ENCODE measurements around the gene CAB39.
"Not testable (repeated sequence)": the region's sequence is repeated elsewhere in the genome, so short reads cannot be mapped to it uniquely, and the experiment has no call there.

Gene CAB39

DNA sequence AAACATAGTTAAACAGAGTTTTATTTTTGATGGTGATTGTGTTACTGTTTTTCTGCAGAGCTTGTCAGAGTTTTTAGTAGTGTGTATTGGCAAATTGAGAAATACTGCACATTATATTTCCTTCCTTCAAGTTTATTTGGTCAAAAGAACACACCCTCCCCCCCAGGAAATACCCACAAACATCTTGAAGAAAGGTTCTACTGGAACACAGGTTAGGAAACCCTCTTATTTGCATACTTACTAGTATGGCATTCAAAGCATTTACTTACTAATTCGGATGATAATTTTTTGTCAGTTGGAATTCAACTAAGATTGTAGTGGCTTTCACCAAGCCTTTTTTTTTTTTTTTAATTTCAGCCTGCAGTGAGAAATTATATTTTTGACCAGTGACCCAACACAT is 9.1 kb downstream of the CAB39 start:
- DNase-seq (ENCODE audit: low read depth) = peak; percentile 56
- TF ChIP-seq, protein P1, sequence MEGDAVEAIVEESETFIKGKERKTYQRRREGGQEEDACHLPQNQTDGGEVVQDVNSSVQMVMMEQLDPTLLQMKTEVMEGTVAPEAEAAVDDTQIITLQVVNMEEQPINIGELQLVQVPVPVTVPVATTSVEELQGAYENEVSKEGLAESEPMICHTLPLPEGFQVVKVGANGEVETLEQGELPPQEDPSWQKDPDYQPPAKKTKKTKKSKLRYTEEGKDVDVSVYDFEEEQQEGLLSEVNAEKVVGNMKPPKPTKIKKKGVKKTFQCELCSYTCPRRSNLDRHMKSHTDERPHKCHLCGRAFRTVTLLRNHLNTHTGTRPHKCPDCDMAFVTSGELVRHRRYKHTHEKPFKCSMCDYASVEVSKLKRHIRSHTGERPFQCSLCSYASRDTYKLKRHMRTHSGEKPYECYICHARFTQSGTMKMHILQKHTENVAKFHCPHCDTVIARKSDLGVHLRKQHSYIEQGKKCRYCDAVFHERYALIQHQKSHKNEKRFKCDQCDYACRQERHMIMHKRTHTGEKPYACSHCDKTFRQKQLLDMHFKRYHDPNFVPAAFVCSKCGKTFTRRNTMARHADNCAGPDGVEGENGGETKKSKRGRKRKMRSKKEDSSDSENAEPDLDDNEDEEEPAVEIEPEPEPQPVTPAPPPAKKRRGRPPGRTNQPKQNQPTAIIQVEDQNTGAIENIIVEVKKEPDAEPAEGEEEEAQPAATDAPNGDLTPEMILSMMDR (IDR thresholded peaks at IDR 0.05; ENCODE audit: low read length, missing control alignments) = no peak
- H3K4me3 ChIP-seq (replicated peaks; ENCODE audit: low read depth, low read length) = no peak overlapping the region

DNA sequence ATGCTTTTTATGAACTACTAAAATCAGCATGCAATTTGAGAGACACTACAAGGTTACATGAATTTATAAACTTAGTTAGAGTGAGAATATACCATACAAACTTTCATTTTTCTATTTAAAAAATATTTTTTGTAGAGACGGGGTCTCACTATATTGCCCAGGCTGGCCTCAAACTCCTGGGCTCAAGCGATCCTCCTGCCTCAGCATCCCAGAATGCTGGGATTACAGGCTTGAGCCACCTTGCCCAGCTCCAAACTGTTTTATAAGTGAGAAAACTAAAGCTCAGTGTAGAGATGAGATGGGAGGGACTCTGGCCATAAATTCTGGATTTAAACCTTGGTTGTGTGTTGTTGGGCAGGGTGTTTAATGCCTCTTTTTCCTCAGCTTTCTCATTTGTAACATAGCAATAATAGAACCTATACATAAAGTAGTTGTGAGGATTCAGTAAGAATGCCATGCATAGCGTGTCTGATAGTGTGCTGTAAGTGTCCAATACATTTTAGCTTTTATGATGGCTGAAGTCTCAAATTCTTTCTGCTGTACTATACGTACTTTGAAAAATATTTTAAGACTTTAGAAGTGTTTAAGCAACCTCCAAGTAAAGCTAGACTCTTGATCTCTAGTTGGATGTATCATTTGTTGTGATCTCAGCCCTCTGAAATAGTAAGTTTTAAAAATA is 9.7 kb downstream of the CAB39 start:
- TF ChIP-seq, protein P1 (IDR thresholded peaks at IDR 0.05; ENCODE audit: low read length, missing control alignments) = no peak
- DNase-seq (ENCODE audit: low read depth) = no peak
- H3K4me3 ChIP-seq (replicated peaks; ENCODE audit: low read depth, low read length) = no peak overlapping the region

DNA sequence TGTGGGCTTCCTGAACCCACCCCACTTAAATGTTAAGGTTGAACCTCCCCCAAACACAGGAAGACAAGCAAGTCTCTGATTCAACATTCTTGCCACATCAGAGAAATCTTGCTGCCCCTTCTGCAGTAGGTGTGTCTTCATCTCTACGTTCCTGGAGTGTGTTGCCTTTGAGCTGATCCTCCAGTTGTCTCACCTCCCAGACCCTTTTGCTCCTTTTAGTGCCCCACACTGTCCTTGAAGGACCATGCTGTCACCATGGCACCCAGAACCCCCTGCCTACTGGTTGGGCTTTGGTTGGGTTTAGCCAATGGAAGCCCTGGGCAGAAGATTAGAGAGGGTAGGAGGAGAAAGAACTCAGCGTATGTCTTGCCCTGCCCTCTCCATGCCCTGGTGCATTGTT is 10.7 kb downstream of the CAB39 start:
- TF ChIP-seq, protein P1 (IDR thresholded peaks at IDR 0.05; ENCODE audit: low read length, missing control alignments) = no peak
- H3K4me3 ChIP-seq (replicated peaks; ENCODE audit: low read depth, low read length) = no peak overlapping the region
- DNase-seq (ENCODE audit: low read depth) = peak; percentile 45

DNA sequence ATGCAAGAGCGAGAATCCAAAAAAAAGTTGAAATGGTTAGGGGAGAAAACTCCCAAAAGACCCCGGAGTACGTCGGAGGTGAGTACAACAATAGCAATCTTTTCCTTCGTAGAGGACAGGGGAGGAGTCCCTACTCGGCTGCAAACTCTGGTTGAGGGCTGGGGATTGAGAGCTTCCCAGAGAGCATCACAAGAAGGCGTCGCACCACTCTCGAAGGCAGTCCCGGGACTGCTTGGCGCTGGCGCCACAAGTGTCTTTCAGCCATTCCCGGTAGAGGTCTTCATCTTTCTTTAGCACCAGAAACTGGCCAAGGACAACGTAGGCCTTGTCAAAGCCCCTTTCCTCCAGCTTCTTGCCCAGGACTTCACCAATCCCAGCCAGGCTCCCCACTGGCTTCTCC is 12.3 kb downstream of the CAB39 start:
- H3K4me3 ChIP-seq (replicated peaks; ENCODE audit: low read depth, low read length); DNase-seq (ENCODE audit: low read depth): not testable (repeated sequence)

DNA sequence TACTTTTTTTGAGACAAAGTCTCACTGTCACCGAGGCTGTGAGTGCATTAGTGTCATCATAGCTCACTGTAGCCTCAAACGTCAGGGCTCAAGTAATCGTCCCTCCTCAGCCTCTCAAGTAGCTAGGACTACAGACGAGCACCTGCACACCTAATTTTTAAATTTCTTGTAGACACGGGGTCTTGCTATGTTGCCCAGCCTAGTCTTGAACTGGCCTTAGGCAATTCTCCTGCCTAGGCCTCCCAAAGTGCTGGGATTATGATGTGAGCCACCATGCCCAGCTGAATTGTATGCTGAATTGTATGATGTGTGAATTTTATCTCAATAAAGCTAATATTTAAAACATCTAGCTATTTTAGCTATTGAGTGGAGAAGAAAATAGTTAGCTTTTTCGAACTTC is 18.9 kb downstream of the CAB39 start:
- no peak overlapping the region for H3K4me3 ChIP-seq (replicated peaks; ENCODE audit: low read depth, low read length)
- TF ChIP-seq, protein P1 (IDR thresholded peaks at IDR 0.05; ENCODE audit: low read length, missing control alignments) = no peak
- no peak for DNase-seq (ENCODE audit: low read depth)

DNA sequence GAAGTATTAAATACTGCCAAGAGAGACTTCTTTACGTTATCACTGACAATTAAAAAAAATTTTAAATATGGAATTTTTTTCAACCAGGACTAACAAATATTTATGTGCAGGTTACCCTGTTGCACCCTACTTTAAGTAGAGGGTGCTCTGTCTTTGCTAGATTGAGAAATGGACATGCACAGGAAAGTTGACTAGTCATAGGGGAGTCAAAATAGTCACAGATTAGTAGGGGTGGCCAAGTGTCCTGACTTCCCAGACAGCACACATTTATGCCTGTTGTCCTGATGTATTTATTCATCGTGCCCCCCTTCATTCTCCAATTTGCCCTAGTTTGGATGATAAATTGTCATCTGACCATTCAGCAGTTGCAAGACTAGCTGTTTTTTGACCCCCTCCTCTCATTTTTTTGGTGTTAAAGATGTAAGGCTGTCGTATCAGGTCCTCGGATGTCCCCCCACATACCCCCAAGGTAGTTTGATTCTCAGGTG is 20.3 kb downstream of the CAB39 start:
- TF ChIP-seq, protein P1 (IDR thresholded peaks at IDR 0.05; ENCODE audit: low read length, missing control alignments) = no peak
- no peak for DNase-seq (ENCODE audit: low read depth)
- H3K4me3 ChIP-seq (replicated peaks; ENCODE audit: low read depth, low read length) = no peak overlapping the region

DNA sequence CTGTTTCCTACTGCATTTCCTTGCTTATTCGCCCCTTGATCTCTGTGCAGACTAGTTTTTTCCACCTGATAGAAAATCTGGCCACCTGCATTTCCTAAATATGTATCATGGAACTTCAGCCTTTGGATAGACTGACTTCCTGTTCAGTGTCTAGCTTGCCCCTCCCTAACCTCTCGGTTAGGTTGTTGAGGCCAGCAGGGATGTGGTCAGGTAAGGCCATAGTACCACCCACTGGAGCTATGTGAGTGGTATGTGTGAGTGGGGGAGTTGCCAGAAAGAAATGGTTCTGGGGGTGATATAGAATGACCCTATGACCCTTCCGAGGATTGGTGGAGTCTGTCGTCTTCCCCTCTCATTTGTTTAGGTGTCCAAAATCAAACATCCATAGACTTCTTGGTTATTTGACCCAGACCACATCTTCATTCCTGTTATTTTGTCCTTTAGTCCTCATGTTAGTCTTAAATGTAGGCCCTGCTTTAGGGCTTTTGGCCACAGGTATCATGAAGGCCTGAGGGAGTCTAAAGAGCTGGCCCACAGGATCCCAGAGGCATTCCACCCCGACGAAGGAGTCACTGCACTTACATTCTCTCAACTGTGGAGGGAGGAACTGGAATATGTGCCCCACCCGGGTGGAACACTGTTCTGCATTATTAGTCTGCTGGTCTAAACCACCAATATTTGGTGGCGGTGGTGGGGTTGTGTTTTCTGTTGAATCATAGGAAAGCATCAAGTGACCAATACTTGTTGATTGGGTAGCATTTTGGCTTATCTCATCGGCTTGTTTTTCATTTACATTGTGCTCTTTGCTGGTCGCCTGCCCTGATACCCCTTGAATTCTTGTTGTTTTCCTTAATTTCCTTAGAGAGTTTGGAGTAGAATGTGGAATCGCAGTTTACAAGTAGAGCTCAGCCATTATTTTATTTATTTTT is 21.9 kb downstream of the CAB39 start:
- H3K4me3 ChIP-seq (replicated peaks; ENCODE audit: low read depth, low read length) = no peak overlapping the region
- TF ChIP-seq, protein P1 (IDR thresholded peaks at IDR 0.05; ENCODE audit: low read length, missing control alignments) = no peak
- no peak for DNase-seq (ENCODE audit: low read depth)

Data from fibroblast of pulmonary artery (primary cell).